Activated B cell treated with CpG ODN at 0.5 μM for 24 hours (primary cell): ENCODE data around the gene NDUFAF2. TPM values are rescaled to one million over a fixed set of nuclear protein-coding genes. Genes with fewer than 3 reads are reported as not detected.

ENCODE experiments used
- ATAC-seq: fragments of 200-7000 bp; cut with Tn5 transposase; one replicate; pipeline ENCODE4 v1.10.0; 2021; ENCODE audit warnings: low read depth, mild to moderate bottlenecking, moderate library complexity
- CTCF ChIA-PET: fragments of 350-600 bp; sonication (Branson Sonifier 250); formaldehyde crosslinking; loops from one replicate; lab custom pipeline; 2021; ENCODE audit warnings: antibody characterized with exemption; lab: Charles Lee
- POLR2A ChIA-PET: fragments of 350-600 bp; sonication (Branson Sonifier 250); formaldehyde crosslinking; loops from one replicate; lab custom pipeline; 2021; ENCODE audit warnings: antibody characterized with exemption; lab: Charles Lee
- DNase-seq: peaks from one replicate; pipeline ENCODE4 v3.0.0; 2022
- H3K27ac Mint-ChIP-seq: one replicate; pipeline ENCODE4 v1.8.0; 2020; ENCODE audit warnings: mixed read lengths
- H3K27me3 Mint-ChIP-seq: one replicate; pipeline ENCODE4 v1.8.0; 2021; ENCODE audit warnings: mixed read lengths
- H3K36me3 Mint-ChIP-seq: one replicate; pipeline ENCODE4 v1.8.0; 2021; ENCODE audit warnings: low read depth, mixed read lengths
- H3K4me1 Mint-ChIP-seq: one replicate; pipeline ENCODE4 v1.8.0; 2021; ENCODE audit warnings: mixed read lengths
- H3K4me3 Mint-ChIP-seq: one replicate; pipeline ENCODE4 v1.8.0; 2020; ENCODE audit warnings: mild to moderate bottlenecking, mixed read lengths
- H3K9me3 Mint-ChIP-seq: one replicate; pipeline ENCODE4 v1.8.0; 2020; ENCODE audit warnings: mixed read lengths
- intact Hi-C: fragments of 100-400 bp; cut with micrococcal nuclease; formaldehyde crosslinking; loops from one replicate; pipeline ENCODE4 v1.15.1; 2024
- total RNA-seq: library from RNA; stranded (reverse); gene quantifications from 2 replicates; pipeline ENCODE4 v1.2.3, GENCODE V29; 2022
- TF ChIP-seq, protein P1 (sequence below): fragments of 200-600 bp; IDR thresholded peaks from one replicate; pipeline ENCODE4 v1.8.0; 2022; ENCODE audit warnings: antibody characterized with exemption, mild to moderate bottlenecking

The NDUFAF2 gene
- total RNA-seq, 1 donor from 2014 or later = 13.1 TPM

DNA sequence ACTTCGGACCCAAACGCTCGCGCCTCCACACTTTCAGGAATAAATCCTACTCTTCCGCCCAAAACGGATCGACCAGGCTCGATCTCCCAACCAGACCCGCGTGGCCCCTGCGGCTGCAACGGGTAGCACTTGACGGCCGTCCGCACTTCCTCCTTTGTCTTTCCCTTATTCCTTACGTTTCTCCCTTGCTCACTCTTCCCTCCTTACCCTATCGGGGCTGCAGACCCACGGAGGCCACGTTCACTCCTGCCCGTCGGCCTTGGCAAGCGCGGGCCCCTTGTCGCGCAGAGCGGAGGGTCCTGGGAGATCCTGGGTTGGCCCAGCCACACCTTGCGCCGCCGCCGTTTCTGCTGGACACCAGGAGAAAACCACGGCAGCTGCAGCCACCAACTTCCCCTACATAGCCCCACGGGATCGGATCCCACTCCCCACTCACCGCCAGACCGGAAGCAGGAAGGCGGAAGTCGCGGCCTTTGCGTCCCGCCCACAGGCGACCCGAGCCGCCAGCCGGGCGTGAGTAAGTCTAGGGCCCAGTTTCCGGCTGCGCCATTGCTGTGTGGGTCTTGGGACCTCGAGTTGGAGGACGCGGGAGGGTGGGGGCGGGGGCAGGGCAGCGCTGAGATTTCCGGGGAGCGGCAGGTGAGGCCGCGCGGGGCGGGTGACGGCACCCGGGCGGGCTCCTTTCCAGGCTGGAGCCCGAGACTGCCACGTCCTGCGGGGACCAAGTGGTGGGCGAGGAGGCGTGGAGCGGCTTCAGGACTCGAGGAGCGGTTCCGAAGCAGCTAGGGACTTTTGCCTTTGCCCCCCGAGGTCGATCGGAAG, 217.2 kb downstream of the NDUFAF2 start, which contains the start of gene SMIM15:
Gene SMIM15, minus strand, starts transcription at position 459 of the 822 bp plus-strand sequence. CDS start 2,297 bp downstream, outside the sequence.
- peak within 1 kb of the TSS; percentile 95 for H3K4me3 Mint-ChIP-seq
- peaks cover 42% of the 10 kb centered on the region for H3K36me3 Mint-ChIP-seq
- ChIA-PET POLR2A (interaction anchor here (0.7 to 4.3 kb wide), 3 partner anchors 113 to 187 kb away, joined by 3 to 20 read pairs (median 5); partner anchors contain the start of gene ZSWIM6), CTCF (no interaction called here)
- no peaks in the 10 kb centered on the region for H3K27me3 Mint-ChIP-seq
- intact Hi-C loops = loop anchor here (1.0 to 10.0 kb wide), 4 partner anchors 170 to 467 kb away; partner anchors contain the start of genes ERCC8, NDUFAF2 and ZSWIM6
- H3K9me3 Mint-ChIP-seq = no peaks in the 10 kb centered on the region
- TF ChIP-seq, protein P1, sequence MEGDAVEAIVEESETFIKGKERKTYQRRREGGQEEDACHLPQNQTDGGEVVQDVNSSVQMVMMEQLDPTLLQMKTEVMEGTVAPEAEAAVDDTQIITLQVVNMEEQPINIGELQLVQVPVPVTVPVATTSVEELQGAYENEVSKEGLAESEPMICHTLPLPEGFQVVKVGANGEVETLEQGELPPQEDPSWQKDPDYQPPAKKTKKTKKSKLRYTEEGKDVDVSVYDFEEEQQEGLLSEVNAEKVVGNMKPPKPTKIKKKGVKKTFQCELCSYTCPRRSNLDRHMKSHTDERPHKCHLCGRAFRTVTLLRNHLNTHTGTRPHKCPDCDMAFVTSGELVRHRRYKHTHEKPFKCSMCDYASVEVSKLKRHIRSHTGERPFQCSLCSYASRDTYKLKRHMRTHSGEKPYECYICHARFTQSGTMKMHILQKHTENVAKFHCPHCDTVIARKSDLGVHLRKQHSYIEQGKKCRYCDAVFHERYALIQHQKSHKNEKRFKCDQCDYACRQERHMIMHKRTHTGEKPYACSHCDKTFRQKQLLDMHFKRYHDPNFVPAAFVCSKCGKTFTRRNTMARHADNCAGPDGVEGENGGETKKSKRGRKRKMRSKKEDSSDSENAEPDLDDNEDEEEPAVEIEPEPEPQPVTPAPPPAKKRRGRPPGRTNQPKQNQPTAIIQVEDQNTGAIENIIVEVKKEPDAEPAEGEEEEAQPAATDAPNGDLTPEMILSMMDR = no peak
- DNase-seq (peak; percentile 76), ATAC-seq (peak; percentile 92)
- peaks cover 30% of the 10 kb centered on the region for H3K4me1 Mint-ChIP-seq
- peak within 1 kb of the TSS; percentile 95 for H3K27ac Mint-ChIP-seq

DNA sequence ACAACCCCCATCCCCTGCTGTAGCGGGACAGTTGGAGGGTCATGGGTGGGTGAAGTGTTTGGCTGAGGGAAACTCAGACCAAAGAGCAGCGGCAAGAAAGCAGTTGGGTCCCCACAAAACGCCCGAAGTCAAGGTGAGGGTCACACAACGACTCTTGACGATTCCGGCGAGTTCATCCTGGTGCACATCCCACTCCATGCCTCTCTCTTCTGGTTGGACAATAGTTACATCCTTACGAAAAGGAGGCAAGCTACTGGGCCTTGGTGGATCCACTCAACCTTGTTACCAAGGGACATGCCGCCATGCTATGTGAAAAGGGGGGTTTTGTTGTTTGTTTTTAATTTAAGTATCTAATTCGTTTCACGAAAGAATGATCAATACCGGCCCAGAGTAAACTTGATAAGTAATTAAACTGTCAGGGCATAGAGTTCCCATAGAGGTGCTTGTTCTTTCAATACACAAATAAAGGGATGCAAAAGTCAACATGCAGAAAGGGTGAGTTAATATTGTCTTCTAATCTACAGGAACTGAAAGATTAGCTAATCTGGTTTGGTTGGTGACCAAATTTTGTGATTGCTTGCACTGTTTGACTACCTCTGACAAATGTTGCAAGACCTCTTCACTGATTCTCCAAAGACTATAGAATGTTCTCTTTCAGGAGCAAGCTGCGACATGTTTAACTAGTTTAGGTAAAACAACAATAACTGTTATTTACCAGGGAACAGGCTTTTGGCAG, 218.0 kb downstream of the NDUFAF2 start:
- peak overlapping the region; percentile 95 for H3K4me3 Mint-ChIP-seq
- peaks cover 39% of the 10 kb centered on the region for H3K36me3 Mint-ChIP-seq
- no peaks in the 10 kb centered on the region for H3K27me3 Mint-ChIP-seq
- DNase-seq (no peak), ATAC-seq (no peak)
- TF ChIP-seq, protein P1 = no peak
- H3K9me3 Mint-ChIP-seq = no peaks in the 10 kb centered on the region
- peak overlapping the region; percentile 95 for H3K27ac Mint-ChIP-seq
- POLR2A ChIA-PET = interaction anchor here (4.3 kb wide), 1 partner anchor 168 kb away, joined by 20 read pairs; the partner anchor contains the start of gene ZSWIM6
- CTCF ChIA-PET = no interaction called here
- H3K4me1 Mint-ChIP-seq = peaks cover 30% of the 10 kb centered on the region
- intact Hi-C loops = loop anchor here (1.0 to 10.0 kb wide), 4 partner anchors 169 to 468 kb away; partner anchors contain the start of genes ERCC8, NDUFAF2 and ZSWIM6

DNA sequence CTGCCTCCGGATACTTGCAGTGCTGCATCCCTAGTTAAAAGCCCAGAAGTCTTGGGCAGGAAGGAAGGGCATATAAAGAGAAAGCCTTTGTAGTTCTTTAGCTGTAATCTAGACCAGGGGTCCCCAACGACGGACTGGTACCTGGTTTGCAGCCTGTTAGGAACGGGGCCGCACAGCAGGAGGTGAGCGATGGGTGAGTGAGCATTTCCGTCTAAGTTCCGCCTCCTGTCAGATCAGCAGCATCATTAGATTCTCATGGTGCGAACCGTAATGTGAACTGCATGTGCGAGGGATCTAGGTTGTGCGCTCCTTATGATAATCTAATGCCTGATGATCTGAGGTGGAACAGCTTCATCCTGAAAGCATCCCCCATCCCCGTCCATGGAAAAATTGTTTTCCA, 218.9 kb downstream of the NDUFAF2 start:
- no peak overlapping the region for H3K27ac Mint-ChIP-seq
- POLR2A ChIA-PET = interaction anchor here (0.7 to 4.3 kb wide), 2 partner anchors 13 to 168 kb away, joined by 5 to 20 read pairs; partner anchors contain the start of gene ZSWIM6
- ATAC-seq (no peak), DNase-seq (no peak)
- peaks cover 28% of the 10 kb centered on the region for H3K4me1 Mint-ChIP-seq
- H3K27me3 Mint-ChIP-seq = no peaks in the 10 kb centered on the region
- TF ChIP-seq, protein P1 = no peak
- intact Hi-C loops = loop anchor here (2.0 to 10.0 kb wide), 2 partner anchors 219 to 469 kb away; partner anchors contain the start of genes ERCC8 and NDUFAF2
- H3K4me3 Mint-ChIP-seq = no peak overlapping the region
- CTCF ChIA-PET = no interaction called here
- H3K36me3 Mint-ChIP-seq = peaks cover 31% of the 10 kb centered on the region
- no peaks in the 10 kb centered on the region for H3K9me3 Mint-ChIP-seq

DNA sequence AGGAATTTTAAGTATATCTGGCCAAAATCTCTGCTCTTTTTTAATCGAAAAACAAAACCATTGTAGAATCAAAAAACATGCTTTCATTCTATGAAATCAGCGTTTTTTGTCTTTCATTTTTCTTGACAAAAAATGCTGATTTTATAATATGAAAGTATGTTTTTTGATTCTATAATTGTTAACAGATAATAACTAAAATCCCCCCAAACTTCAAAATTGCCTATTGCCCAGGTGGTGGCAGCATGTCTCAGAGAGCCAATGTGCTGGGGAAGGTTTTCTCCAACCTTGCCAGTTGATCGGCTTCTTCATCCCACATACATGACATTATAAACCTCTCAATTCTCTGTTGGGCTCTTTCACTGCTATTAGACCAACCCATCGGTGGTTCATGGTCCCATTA, 222.4 kb downstream of the NDUFAF2 start:
- DNase-seq = no peak
- no peaks in the 10 kb centered on the region for H3K27me3 Mint-ChIP-seq
- POLR2A ChIA-PET = no interaction called here
- no peak overlapping the region for H3K4me3 Mint-ChIP-seq
- intact Hi-C loops = loop anchor here (1.0 to 10.0 kb wide), 2 partner anchors 473 to 491 kb away; no protein-coding TSS in a partner anchor
- no peak overlapping the region for H3K27ac Mint-ChIP-seq
- peaks cover 1% of the 10 kb centered on the region for H3K36me3 Mint-ChIP-seq
- CTCF ChIA-PET = no interaction called here
- H3K4me1 Mint-ChIP-seq = peaks cover 10% of the 10 kb centered on the region
- no peaks in the 10 kb centered on the region for H3K9me3 Mint-ChIP-seq
- TF ChIP-seq, protein P1 = no peak
- ATAC-seq = no peak
